Measurements from ENCODE around the gene KCND3.

Gene KCND3

DNA sequence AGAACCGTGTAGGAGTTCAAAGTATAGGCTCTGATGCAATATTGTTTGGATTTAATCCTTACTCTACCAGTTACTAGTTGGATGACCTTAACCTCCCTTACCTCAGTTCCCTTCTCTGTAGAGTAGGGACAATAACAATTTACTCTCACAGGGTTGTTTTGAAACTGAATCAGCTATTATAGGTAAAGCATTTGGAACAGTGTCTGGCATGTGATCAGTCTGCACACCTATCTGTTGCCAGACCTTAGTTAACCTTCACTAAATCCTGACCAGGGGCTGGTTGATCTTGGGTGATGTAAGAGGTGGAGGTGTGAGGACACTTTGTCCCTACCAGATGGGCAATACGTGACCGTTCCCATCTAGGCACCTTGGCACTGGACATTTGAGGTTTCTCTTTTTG, 126.9 kb downstream of the KCND3 start:
- CTCF ChIA-PET, result no interaction called here
- POLR2A ChIA-PET, result no interaction called here

DNA sequence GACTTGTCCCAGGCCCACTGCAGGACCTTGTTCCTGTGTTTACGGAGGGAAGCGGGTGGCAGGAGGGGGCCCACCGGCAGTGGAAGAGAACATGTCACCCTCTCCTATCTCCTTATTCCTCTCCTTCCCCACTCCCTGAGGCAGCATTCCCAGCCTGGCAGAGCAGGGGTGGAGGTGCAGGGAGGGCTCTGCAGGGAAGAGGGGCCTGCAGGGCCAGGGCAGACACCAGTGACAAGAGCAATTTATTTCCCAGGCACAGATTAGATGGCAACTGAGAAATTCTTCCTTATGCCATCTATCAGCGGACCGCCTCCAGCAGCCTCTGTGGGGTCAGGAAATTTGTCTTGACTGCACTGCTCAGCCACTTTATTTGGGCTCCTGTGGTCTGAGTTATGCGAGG, 127.9 kb downstream of the KCND3 start:
- H3K4me3 ChIP-seq (ENCODE audit: low read depth, low read length), result no peak overlapping the region
- DNase-seq (ENCODE audit: low read depth, low spot score), result no peak
- CTCF ChIA-PET, result no interaction called here
- TF ChIP-seq, protein P1, sequence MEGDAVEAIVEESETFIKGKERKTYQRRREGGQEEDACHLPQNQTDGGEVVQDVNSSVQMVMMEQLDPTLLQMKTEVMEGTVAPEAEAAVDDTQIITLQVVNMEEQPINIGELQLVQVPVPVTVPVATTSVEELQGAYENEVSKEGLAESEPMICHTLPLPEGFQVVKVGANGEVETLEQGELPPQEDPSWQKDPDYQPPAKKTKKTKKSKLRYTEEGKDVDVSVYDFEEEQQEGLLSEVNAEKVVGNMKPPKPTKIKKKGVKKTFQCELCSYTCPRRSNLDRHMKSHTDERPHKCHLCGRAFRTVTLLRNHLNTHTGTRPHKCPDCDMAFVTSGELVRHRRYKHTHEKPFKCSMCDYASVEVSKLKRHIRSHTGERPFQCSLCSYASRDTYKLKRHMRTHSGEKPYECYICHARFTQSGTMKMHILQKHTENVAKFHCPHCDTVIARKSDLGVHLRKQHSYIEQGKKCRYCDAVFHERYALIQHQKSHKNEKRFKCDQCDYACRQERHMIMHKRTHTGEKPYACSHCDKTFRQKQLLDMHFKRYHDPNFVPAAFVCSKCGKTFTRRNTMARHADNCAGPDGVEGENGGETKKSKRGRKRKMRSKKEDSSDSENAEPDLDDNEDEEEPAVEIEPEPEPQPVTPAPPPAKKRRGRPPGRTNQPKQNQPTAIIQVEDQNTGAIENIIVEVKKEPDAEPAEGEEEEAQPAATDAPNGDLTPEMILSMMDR (IDR thresholded peaks at IDR 0.05; ENCODE audit: insufficient read depth, low read length, missing control alignments), result no peak
- POLR2A ChIA-PET, result no interaction called here

More for the DNA sequence above, 126.9 kb downstream of the KCND3 start:
- DNase-seq (ENCODE audit: low read depth, low spot score), result no peak
- TF ChIP-seq, protein P1 (IDR thresholded peaks at IDR 0.05; ENCODE audit: insufficient read depth, low read length, missing control alignments), result no peak
- no peak overlapping the region for H3K4me3 ChIP-seq (ENCODE audit: low read depth, low read length)

DNA sequence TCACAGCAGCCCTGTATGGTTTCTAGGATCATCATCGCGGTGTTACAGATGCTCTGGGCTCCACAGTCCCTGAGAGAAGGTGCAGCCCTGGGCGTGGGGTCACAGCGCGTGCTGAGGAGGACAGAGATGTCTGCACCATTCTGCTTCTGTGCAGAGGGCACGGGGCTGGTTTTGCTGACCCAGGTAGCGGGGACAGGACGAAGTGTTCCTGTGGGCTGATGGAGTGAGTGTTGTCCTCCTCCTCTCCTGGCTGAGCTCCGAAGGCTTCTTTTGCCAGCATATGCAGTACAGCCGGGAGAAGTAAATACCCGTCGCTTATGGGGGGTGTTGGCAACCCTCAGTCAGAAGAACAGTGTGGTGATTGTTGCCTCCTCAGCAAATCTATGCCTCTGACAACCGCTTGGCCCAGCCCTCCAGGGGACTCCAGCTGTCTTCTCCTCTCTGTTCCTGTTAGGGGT, 132.2 kb downstream of the KCND3 start:
- no peak for DNase-seq (ENCODE audit: low read depth, low spot score)
- no peak overlapping the region for H3K4me3 ChIP-seq (ENCODE audit: low read depth, low read length)
- CTCF ChIA-PET, result no interaction called here
- TF ChIP-seq, protein P1 (IDR thresholded peaks at IDR 0.05; ENCODE audit: insufficient read depth, low read length, missing control alignments), result no peak
- POLR2A ChIA-PET, result no interaction called here

DNA sequence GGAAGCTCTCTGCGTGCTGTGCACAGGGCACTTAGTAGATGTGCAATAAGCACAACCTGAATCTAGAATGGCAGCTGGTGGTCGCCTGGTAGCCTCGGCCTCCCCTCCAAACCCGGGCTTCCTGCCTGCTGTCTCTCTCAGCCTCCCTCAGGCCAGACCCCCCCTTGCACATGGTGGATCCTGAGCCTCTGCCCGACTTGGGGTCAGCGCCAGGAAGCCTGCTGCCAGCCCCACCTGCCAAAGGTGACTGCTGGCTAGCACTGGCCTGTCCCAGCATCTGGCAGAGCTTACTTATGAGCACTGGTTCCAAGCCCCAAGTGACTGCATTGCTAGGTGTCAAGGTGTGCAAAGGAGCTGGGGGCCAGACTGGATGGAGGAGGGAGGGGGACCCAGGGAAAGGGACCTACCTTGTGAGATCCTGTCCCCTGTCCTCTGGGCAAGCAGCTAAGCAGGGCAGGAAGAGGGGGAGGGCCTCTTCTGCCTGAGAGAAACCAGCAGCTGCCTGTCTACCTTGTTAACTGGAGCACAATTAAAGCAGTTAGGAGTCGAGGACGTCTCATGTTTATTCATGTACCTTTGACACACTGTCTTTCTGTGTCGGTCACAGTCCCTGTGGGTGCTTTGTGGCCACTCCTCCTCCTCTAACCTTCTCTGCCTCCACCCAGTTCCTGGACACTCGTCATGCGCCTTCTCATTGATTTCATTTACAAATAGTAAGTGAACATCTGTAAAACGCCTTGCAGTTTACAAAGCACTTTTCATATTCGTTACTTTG, 132.9 kb downstream of the KCND3 start:
- CTCF ChIA-PET, result no interaction called here
- DNase-seq (ENCODE audit: low read depth, low spot score), result no peak
- POLR2A ChIA-PET, result no interaction called here
- TF ChIP-seq, protein P1 (IDR thresholded peaks at IDR 0.05; ENCODE audit: insufficient read depth, low read length, missing control alignments), result no peak
- no peak overlapping the region for H3K4me3 ChIP-seq (ENCODE audit: low read depth, low read length)

DNA sequence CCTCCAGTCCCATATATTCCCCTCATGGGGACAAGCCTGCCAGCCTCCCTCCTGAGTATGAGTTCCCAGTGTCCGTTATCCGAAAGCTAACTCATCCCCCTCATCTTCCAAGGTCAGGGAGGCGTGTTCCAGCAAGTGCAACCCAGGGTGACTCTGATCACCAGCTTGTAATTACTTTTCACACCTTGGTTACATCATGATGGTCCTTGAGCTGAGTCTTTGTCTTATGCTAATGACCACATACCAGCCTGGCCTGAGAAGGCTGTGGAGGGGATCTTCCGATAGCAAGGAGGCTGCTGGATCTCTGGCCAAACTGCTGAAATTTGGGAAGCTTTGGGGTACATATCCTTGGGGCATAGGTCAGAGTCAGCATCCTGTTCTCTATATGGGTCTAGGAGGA, 134.2 kb downstream of the KCND3 start:
- TF ChIP-seq, protein P1 (IDR thresholded peaks at IDR 0.05; ENCODE audit: insufficient read depth, low read length, missing control alignments), result no peak
- DNase-seq (ENCODE audit: low read depth, low spot score), result no peak
- ChIA-PET POLR2A (no interaction called here), CTCF (interaction anchor here (1.2 kb wide), 1 partner anchor 18 kb away, joined by 3 read pairs; no protein-coding TSS in a partner anchor)
- no peak overlapping the region for H3K4me3 ChIP-seq (ENCODE audit: low read depth, low read length)

DNA sequence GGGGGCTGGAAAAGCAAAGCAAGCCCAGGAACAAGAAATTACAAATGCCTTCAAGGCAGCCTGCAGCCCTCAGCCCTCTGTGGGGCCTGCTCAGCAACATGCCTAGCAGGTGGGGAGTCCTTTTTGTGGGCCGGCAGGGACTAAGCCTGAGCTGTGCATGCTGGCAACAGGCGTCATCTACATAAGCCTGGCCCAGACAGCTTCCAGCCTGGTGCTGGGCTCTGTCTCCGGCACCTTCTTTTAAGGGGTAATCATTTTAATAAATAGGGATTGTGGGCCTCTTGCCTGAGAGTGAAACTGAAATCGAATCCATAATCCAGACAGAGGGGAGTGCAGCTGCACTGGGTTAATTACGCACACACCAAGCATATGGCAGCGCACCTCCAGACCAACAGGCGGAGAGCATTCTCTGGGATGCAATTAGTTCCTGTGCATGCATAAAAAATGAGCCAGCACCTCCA, 137.2 kb downstream of the KCND3 start:
- ChIA-PET CTCF (no interaction called here), POLR2A (no interaction called here)
- DNase-seq (ENCODE audit: low read depth, low spot score), result no peak
- no peak overlapping the region for H3K4me3 ChIP-seq (ENCODE audit: low read depth, low read length)
- TF ChIP-seq, protein P1 (IDR thresholded peaks at IDR 0.05; ENCODE audit: insufficient read depth, low read length, missing control alignments), result no peak

Data from AG04449 (cell line).